KMS-11 (cell line): ENCODE data around the gene A1BG.
"Not testable (repeated sequence)": the region's sequence is repeated elsewhere in the genome, so short reads cannot be mapped to it uniquely, and the experiment has no call there.

Experiments used
- H2AFZ ChIP-seq: fragments of 200-600 bp; sonication (generic); 2 replicates; pipeline ENCODE4 v1.6.1; 2016; ENCODE audit warnings: antibody characterized with exemption, mixed run types, low read depth
- H3K27ac ChIP-seq: fragments of 200-600 bp; sonication (generic); 2 replicates; pipeline ENCODE4 v1.6.1; 2016; ENCODE audit warnings: mild to moderate bottlenecking, mixed run types
- H3K27me3 ChIP-seq: fragments of 200-600 bp; sonication (generic); 2 replicates; pipeline ENCODE4 v1.6.1; 2017; ENCODE audit warnings: mild to moderate bottlenecking, low read depth, mixed run types, moderate library complexity; ENCODE audit not compliant: insufficient read depth
- H3K36me3 ChIP-seq: fragments of 200-600 bp; sonication (generic); 2 replicates; pipeline ENCODE4 v1.6.1; 2017; ENCODE audit warnings: mild to moderate bottlenecking, mixed run types; ENCODE audit not compliant: insufficient read depth
- H3K4me1 ChIP-seq: fragments of 200-600 bp; sonication (generic); 2 replicates; pipeline ENCODE4 v1.6.1; 2016; ENCODE audit warnings: mild to moderate bottlenecking, low read depth, mixed run types; ENCODE audit not compliant: poor library complexity, severe bottlenecking
- H3K4me2 ChIP-seq: fragments of 200-600 bp; sonication (generic); 2 replicates; pipeline ENCODE4 v1.7.0; 2016; ENCODE audit warnings: mild to moderate bottlenecking, mixed run types
- H3K4me3 ChIP-seq: fragments of 200-600 bp; sonication (generic); IDR thresholded peaks from 2 replicates; pipeline ENCODE4 v1.6.1; 2017; ENCODE audit warnings: low read depth, low read length, mixed read lengths; ENCODE audit not compliant: insufficient read depth
- H3K79me2 ChIP-seq: fragments of 200-600 bp; sonication (generic); 2 replicates; pipeline ENCODE4 v1.6.1; 2016; ENCODE audit warnings: low read depth, mixed run types; ENCODE audit not compliant: insufficient read depth
- H3K9ac ChIP-seq: fragments of 200-600 bp; sonication (generic); 2 replicates; pipeline ENCODE4 v1.6.1; 2016; ENCODE audit warnings: mild to moderate bottlenecking, mixed run types
- H4K20me1 ChIP-seq: fragments of 200-600 bp; sonication (generic); 2 replicates; pipeline ENCODE4 v1.6.1; 2016; ENCODE audit warnings: mild to moderate bottlenecking, mixed run types; ENCODE audit not compliant: insufficient read depth
- CTCF ChIP-seq: fragments of 200-600 bp; sonication (generic); conservative IDR thresholded peaks from 2 replicates; pipeline ENCODE4 v1.6.1; 2017; ENCODE audit warnings: low read depth, mild to moderate bottlenecking, antibody characterized with exemption, low read length, moderate library complexity, mixed read lengths

Gene A1BG

GRCh38 chr19:58350871-58351557 lies 2.3 kb downstream of the A1BG start:
- no peak overlapping the region for H3K4me2 ChIP-seq
- H3K36me3 ChIP-seq, result no peaks in the 10 kb centered on the region
- no peak overlapping the region for H3K4me3 ChIP-seq
- peaks cover 3% of the 10 kb centered on the region for H3K4me1 ChIP-seq
- no peaks in the 10 kb centered on the region for H4K20me1 ChIP-seq
- no peaks in the 10 kb centered on the region for H3K79me2 ChIP-seq
- TF ChIP-seq CTCF, result no peak
- no peak overlapping the region for H2AFZ ChIP-seq
- H3K27ac ChIP-seq, result no peak overlapping the region
- H3K27me3 ChIP-seq, result peaks cover 13% of the 10 kb centered on the region; the same call in 1 of the 2 replicates
- no peak overlapping the region for H3K9ac ChIP-seq

- H3K4me1 ChIP-seq, result no peaks in the 10 kb centered on the region
- no peak overlapping the region for H2AFZ ChIP-seq
- no peaks in the 10 kb centered on the region for H3K36me3 ChIP-seq
- no peak overlapping the region for H3K4me2 ChIP-seq
- H3K9ac ChIP-seq, result no peak overlapping the region
- H3K27me3 ChIP-seq, result peaks cover 13% of the 10 kb centered on the region; the same call in 1 of the 2 replicates
- no peak overlapping the region for H3K4me3 ChIP-seq
- TF ChIP-seq CTCF, result no peak
- H4K20me1 ChIP-seq, result no peaks in the 10 kb centered on the region
- no peak overlapping the region for H3K27ac ChIP-seq
- H3K79me2 ChIP-seq, result no peaks in the 10 kb centered on the region
Observed at GRCh38 chr19:58350001-58350861, 3.1 kb downstream of the A1BG start.

- Histone ChIP-seq H3K27me3 (peaks cover 13% of the 10 kb centered on the region; the same call in 1 of the 2 replicates), H4K20me1 (no peaks in the 10 kb centered on the region), H3K27ac (no peak overlapping the region), H3K4me1 (no peaks in the 10 kb centered on the region), H2AFZ (no peak overlapping the region), H3K4me2 (no peak overlapping the region; the same call in 1 of the 2 replicates), H3K36me3 (no peaks in the 10 kb centered on the region), H3K4me3 (no peak overlapping the region), H3K9ac (no peak overlapping the region), H3K79me2 (no peaks in the 10 kb centered on the region)
- TF ChIP-seq CTCF, result no peak
Observed at GRCh38 chr19:58349590-58349989, 3.7 kb downstream of the A1BG start.

- not testable (repeated sequence) for H3K27ac ChIP-seq, H3K36me3 ChIP-seq
Observed at GRCh38 chr19:58348080-58348479, 5.2 kb downstream of the A1BG start.

More at GRCh38 chr19:58348080-58348479, 5.2 kb downstream of the A1BG start:
- not testable (repeated sequence) for H3K79me2 ChIP-seq, H3K4me1 ChIP-seq, H3K4me3 ChIP-seq, H4K20me1 ChIP-seq, H3K9ac ChIP-seq, H2AFZ ChIP-seq, H3K4me2 ChIP-seq
- H3K27me3 ChIP-seq, result peaks cover 13% of the 10 kb centered on the region; the same call in 1 of the 2 replicates
